OCI-LY7 (cell line): ENCODE data around the gene ANKS1A. TPM values are rescaled to one million over a fixed set of nuclear protein-coding genes. Genes with fewer than 3 reads are reported as not detected.

Source experiments
- BruUV-seq: library from RNA; stranded (reverse); fragments of 400-500 nt; replicated peaks from 2 replicates; lab custom pipeline; 2021; lab: Mats Ljungman, UMichigan
- CTCF ChIA-PET: fragments of 300-600 bp; sonication (Branson Sonifier 250); formaldehyde crosslinking; loops from one replicate; lab custom pipeline; 2022; ENCODE audit warnings: antibody characterized with exemption; ENCODE audit not compliant: unreplicated experiment; lab: Charles Lee
- POLR2A ChIA-PET: fragments of 300-600 bp; sonication (Branson Sonifier 250); formaldehyde crosslinking; loops from one replicate; lab custom pipeline; 2022; ENCODE audit warnings: antibody characterized with exemption; lab: Charles Lee
- DNase-seq: peaks from one replicate; pipeline ENCODE4 v3.0.0-alpha.2; 2015; ENCODE audit warnings: low spot score
- H2AFZ ChIP-seq: fragments of 200-600 bp; sonication (generic), shearing (Covaris generic); 2 replicates; pipeline ENCODE4 v1.6.1; 2014; ENCODE audit warnings: mild to moderate bottlenecking, antibody characterized with exemption, low read length, moderate library complexity
- H3K27ac ChIP-seq: fragments of 200-600 bp; sonication (generic); 2 replicates; pipeline ENCODE4 v1.5.1; 2014; ENCODE audit warnings: mixed run types, low read depth, mild to moderate bottlenecking, moderate library complexity, low read length, inconsistent platforms; ENCODE audit not compliant: poor library complexity, severe bottlenecking
- H3K36me3 ChIP-seq: fragments of 200-600 bp; sonication (generic); 2 replicates; pipeline ENCODE4 v1.6.1; 2014; ENCODE audit warnings: mild to moderate bottlenecking, antibody characterized with exemption, low read length, moderate library complexity, mixed read lengths; ENCODE audit not compliant: insufficient read depth
- H3K4me1 ChIP-seq: fragments of 200-600 bp; sonication (generic); 2 replicates; pipeline ENCODE4 v1.5.1; 2014; ENCODE audit warnings: mild to moderate bottlenecking, low read length; ENCODE audit not compliant: insufficient read depth, poor library complexity, severe bottlenecking
- H3K4me2 ChIP-seq: fragments of 200-600 bp; sonication (generic); 2 replicates; pipeline ENCODE4 v1.6.1; 2014; ENCODE audit warnings: mild to moderate bottlenecking, low read length
- H3K4me3 ChIP-seq: fragments of 200-600 bp; sonication (generic); 2 replicates; pipeline ENCODE4 v1.5.1; 2014; ENCODE audit warnings: mild to moderate bottlenecking, low read depth, low read length; ENCODE audit not compliant: poor library complexity, severe bottlenecking
- H3K79me2 ChIP-seq: fragments of 200-600 bp; sonication (generic); 2 replicates; pipeline ENCODE4 v1.6.1; 2016; ENCODE audit warnings: low read depth, mild to moderate bottlenecking, low read length, moderate library complexity, mixed read lengths; ENCODE audit not compliant: insufficient read depth
- H3K9me2 ChIP-seq: fragments of 200-600 bp; sonication (generic); 2 replicates; pipeline ENCODE4 v1.6.1; 2016; ENCODE audit warnings: mild to moderate bottlenecking, low read length, mixed read lengths; ENCODE audit not compliant: insufficient read depth
- H3K9me3 ChIP-seq: fragments of 200-600 bp; sonication (generic); 2 replicates; pipeline ENCODE4 v1.6.1; 2014; ENCODE audit warnings: mild to moderate bottlenecking, mixed run types, low read length, mixed read lengths
- H4K20me1 ChIP-seq: fragments of 200-600 bp; sonication (generic); 2 replicates; pipeline ENCODE4 v1.6.1; 2014; ENCODE audit warnings: mild to moderate bottlenecking, antibody characterized with exemption, low read length, moderate library complexity, mixed read lengths; ENCODE audit not compliant: insufficient read depth
- CTCF ChIP-seq: fragments of 200-600 bp; sonication (generic); conservative IDR thresholded peaks from 2 replicates; pipeline ENCODE4 v1.5.1; 2014; ENCODE audit warnings: mild to moderate bottlenecking, antibody characterized with exemption, low read length, moderate library complexity, mixed read lengths
- EZH2phosphoT487 ChIP-seq: fragments of 200-600 bp; sonication (generic); IDR thresholded peaks from 2 replicates; pipeline ENCODE4 v1.6.1; 2018; ENCODE audit warnings: low read depth, borderline replicate concordance, mild to moderate bottlenecking, mixed run types, antibody characterized with exemption, low read length, moderate library complexity, mixed read lengths
- intact Hi-C: fragments of 100-400 bp; cut with micrococcal nuclease; formaldehyde crosslinking; loops from one replicate; pipeline ENCODE4 v1.10.0; 2022; ENCODE audit not compliant: unreplicated experiment
- total RNA-seq, 2 experiments: library from RNA; depleted of rRNA in 1 of 2; stranded (reverse); fragments of >200 nt in 1 of 2; shearing (Covaris generic) in 1 of 2; gene quantifications; 2 replicates each; pipeline ENCODE4 v1.2.3, GENCODE V29; 2014 to 2022

The ANKS1A gene
- total RNA-seq, 2 experiments from 2014 or later = 7.8 to 13.8 TPM

GRCh38 chr6:35026434-35027222 is 137.6 kb downstream of the ANKS1A start:
- no TSS peak for BruUV-seq
- POLR2A ChIA-PET = interaction anchor here (1.0 kb wide), 1 partner anchor 107 kb away, joined by 3 read pairs; no protein-coding TSS in a partner anchor
- Histone ChIP-seq H3K79me2 (no peaks in the 10 kb centered on the region), H3K4me1 (no peaks in the 10 kb centered on the region), H3K4me3 (no peak overlapping the region), H3K27ac (no peak overlapping the region), H3K9me3 (no peaks in the 10 kb centered on the region), H2AFZ (no peak overlapping the region), H3K9me2 (no peaks in the 10 kb centered on the region), H4K20me1 (no peaks in the 10 kb centered on the region), H3K4me2 (no peak overlapping the region), H3K36me3 (no peaks in the 10 kb centered on the region)
- no peak for TF ChIP-seq CTCF
- TF ChIP-seq EZH2phosphoT487 = no peak
- CTCF ChIA-PET = interaction anchor here (0.5 kb wide), 1 partner anchor 56 kb away, joined by 4 read pairs; no protein-coding TSS in a partner anchor
- intact Hi-C loops = no loop called here
- no peak for DNase-seq

GRCh38 chr6:35027807-35028206 is 138.8 kb downstream of the ANKS1A start:
- Histone ChIP-seq H3K27ac (no peak overlapping the region), H3K4me1 (no peaks in the 10 kb centered on the region), H3K4me2 (no peak overlapping the region), H2AFZ (no peak overlapping the region), H3K4me3 (no peak overlapping the region), H3K36me3 (no peaks in the 10 kb centered on the region), H3K79me2 (no peaks in the 10 kb centered on the region), H3K9me3 (no peaks in the 10 kb centered on the region), H4K20me1 (no peaks in the 10 kb centered on the region), H3K9me2 (no peaks in the 10 kb centered on the region)
- ChIA-PET CTCF (no interaction called here), POLR2A (no interaction called here)
- no peak for DNase-seq
- TF ChIP-seq CTCF (no peak), EZH2phosphoT487 (no peak)
- BruUV-seq = no TSS peak
- intact Hi-C loops = no loop called here
